HepG2 (cell line): ENCODE data around the gene TBC1D10B. TPM values are rescaled to one million over a fixed set of nuclear protein-coding genes. Genes with fewer than 3 reads are reported as not detected.

Experiments used
- AFF4 ChIP-seq: sonication (generic); formaldehyde crosslinking; IDR thresholded peaks from 2 replicates; pipeline ENCODE4 v1.4.0; 2020; ENCODE audit warnings: missing genetic modification reagents
- EZH2 ChIP-seq: conservative IDR thresholded peaks from 2 replicates; pipeline ENCODE4 v1.6.1; 2012; ENCODE audit warnings: mild to moderate bottlenecking, low read depth, low read length, moderate library complexity
- HMG20B ChIP-seq: conservative IDR thresholded peaks from 2 replicates; pipeline ENCODE4 v1.6.1; 2016; ENCODE audit warnings: missing genetic modification reagents, missing compliant biosample characterization
- IKZF4 ChIP-seq: sonication (generic); formaldehyde crosslinking; IDR thresholded peaks from 2 replicates; pipeline ENCODE4 v1.5.1; 2020; ENCODE audit warnings: borderline replicate concordance, mild to moderate bottlenecking, low read depth, missing genetic modification reagents; ENCODE audit errors: not compliant biosample characterization
- KLF12 ChIP-seq: sonication (generic); formaldehyde crosslinking; IDR thresholded peaks from 2 replicates; pipeline ENCODE4 v1.4.0; 2020; ENCODE audit warnings: missing genetic modification reagents, borderline replicate concordance
- NFE2 ChIP-seq: sonication (generic); formaldehyde crosslinking; IDR thresholded peaks from 2 replicates; pipeline ENCODE4 v1.4.0; 2020; ENCODE audit warnings: missing genetic modification reagents
- PRDM15 ChIP-seq: sonication (generic); formaldehyde crosslinking; IDR thresholded peaks from 2 replicates; pipeline ENCODE4 v1.4.0; 2020; ENCODE audit warnings: missing genetic modification reagents
- TERF1 ChIP-seq: sonication (generic); formaldehyde crosslinking; IDR thresholded peaks from 2 replicates; pipeline ENCODE4 v1.8.0; 2022; ENCODE audit warnings: mild to moderate bottlenecking, missing genetic modification reagents, moderate library complexity
- THAP7 ChIP-seq: sonication (generic); formaldehyde crosslinking; IDR thresholded peaks from 2 replicates; pipeline ENCODE4 v1.8.1; 2023; ENCODE audit warnings: mild to moderate bottlenecking, missing genetic modification reagents
- ZC3H4 ChIP-seq: sonication (generic); formaldehyde crosslinking; IDR thresholded peaks from 2 replicates; pipeline ENCODE4 v1.4.0; 2020; ENCODE audit warnings: missing genetic modification reagents, borderline replicate concordance
- ZNF121 ChIP-seq: sonication (generic); formaldehyde crosslinking; IDR thresholded peaks from 2 replicates; pipeline ENCODE4 v1.5.0; 2020; ENCODE audit warnings: mild to moderate bottlenecking, missing genetic modification reagents
- ZNF451 ChIP-seq: sonication (generic); formaldehyde crosslinking; IDR thresholded peaks from 2 replicates; pipeline ENCODE4 v1.5.0; 2020; ENCODE audit warnings: mild to moderate bottlenecking, missing genetic modification reagents
- ZNF512B ChIP-seq: sonication (generic); formaldehyde crosslinking; IDR thresholded peaks from 2 replicates; pipeline ENCODE4 v1.5.1; 2020; ENCODE audit warnings: missing genetic modification reagents, mild to moderate bottlenecking, borderline replicate concordance
- ZNF766 ChIP-seq: sonication (generic); formaldehyde crosslinking; IDR thresholded peaks from 2 replicates; pipeline ENCODE4 v1.5.0; 2020; ENCODE audit warnings: missing genetic modification reagents, borderline replicate concordance
- ZNF883 ChIP-seq: sonication (generic); formaldehyde crosslinking; IDR thresholded peaks from 2 replicates; pipeline ENCODE4 v1.5.1; 2020; ENCODE audit warnings: mild to moderate bottlenecking, missing genetic modification reagents; ENCODE audit errors: not compliant biosample characterization
- polyA plus RNA-seq, 8 experiments: library from polyadenylated mRNA; depleted of rRNA in 3 of 8; stranded (reverse) in 7 of 8; unstranded in 1 of 8; fragments of >200 nt; fragmentation: Illumina TruSeq in 4 of 8; extraction: Trizol in 4 of 8; gene quantifications; 2 replicates each; pipeline versions ENCODE4 v1.2.1 to v1.2.3, GENCODE V29; 2011 to 2016; ENCODE audit warnings: low read depth in 4 of 8, missing spikeins in 1 of 8, mixed read lengths in 1 of 8; ENCODE audit not compliant: insufficient read depth in 1 of 8
- total RNA-seq, 5 experiments: library from RNA; depleted of rRNA; stranded (reverse); fragments of >200 nt; fragmentation: Illumina TruSeq; extraction: Trizol; gene quantifications; 2 replicates each; pipeline ENCODE4 v1.2.3, GENCODE V29; 2016; ENCODE audit warnings: low read depth in 1 of 5

The TBC1D10B gene
- total and polyA plus RNA-seq, 2 of the 13 experiments (the other 11 are each of a cell fraction or from before 2014, with no cell fraction given) = 15.7 to 24.8 TPM

- TF ChIP-seq TERF1 = no peak; the same call in 1 of the 2 replicates
- 0 out of 2 replicates have a peak, but pooled peaks have one; percentile 52 for TF ChIP-seq ZNF766
- peak; percentile 80; the same call in 1 of the 2 replicates for TF ChIP-seq ZNF512B (CRISPR knock-in tag)
- no peak for TF ChIP-seq EZH2
- TF ChIP-seq THAP7 (CRISPR knock-in tag) = no peak; the same call in 1 of the 2 replicates
- TF ChIP-seq HMG20B (CRISPR knock-in tag) = no peak
- no peak for TF ChIP-seq IKZF4 (CRISPR knock-in tag)
- peak; percentile 67; the same call in 1 of the 2 replicates for TF ChIP-seq ZNF451
- TF ChIP-seq ZC3H4 (CRISPR knock-in tag) = no peak; the same call in 1 of the 2 replicates
- TF ChIP-seq ZNF121 (CRISPR knock-in tag) = no peak
- peak; percentile 94 for TF ChIP-seq ZNF883
- TF ChIP-seq PRDM15 (CRISPR knock-in tag) = no peak
- 0 out of 2 replicates have a peak, but pooled peaks have one; percentile 62 for TF ChIP-seq KLF12 (CRISPR knock-in tag)
- TF ChIP-seq AFF4 (CRISPR knock-in tag) = 0 out of 2 replicates have a peak, but pooled peaks have one; percentile 40
- peak; percentile 65; the same call in 1 of the 2 replicates for TF ChIP-seq NFE2
Observed at GRCh38 chr16:30407102-30407803, 37.0 kb upstream of the TBC1D10B start, which contains the start of gene ZNF771 (continued).
